Embryonic facial prominence (tissue), 1 donor: ENCODE results near the gene MCFD2.

Experiments used
- DNase-seq: peaks from one replicate; pipeline ENCODE4 v3.0.0-alpha.2; 2016; ENCODE audit errors: extremely low spot score

The MCFD2 gene

GRCh38 chr2:46873604-46874068 lies 42.0 kb downstream of the MCFD2 start:
- DNase-seq, result no peak

GRCh38 chr2:46872902-46873603 lies 42.6 kb downstream of the MCFD2 start:
- no peak for DNase-seq

- DNase-seq, result no peak
These were observed 43.6 kb downstream of the MCFD2 start for GRCh38 chr2:46871976-46872381.

GRCh38 chr2:46870051-46870839 lies 45.4 kb downstream of the MCFD2 start:
- DNase-seq, result no peak

- DNase-seq, result no peak
These were observed 46.0 kb downstream of the MCFD2 start for GRCh38 chr2:46869621-46870020.

- DNase-seq, result no peak
These were observed 48.8 kb downstream of the MCFD2 start for GRCh38 chr2:46866770-46867246.

- no peak for DNase-seq
These were observed 50.2 kb downstream of the MCFD2 start for GRCh38 chr2:46865181-46865970.

- no peak for DNase-seq
These were observed 51.7 kb downstream of the MCFD2 start for GRCh38 chr2:46863882-46864281.

- no peak for DNase-seq
These were observed 53.1 kb downstream of the MCFD2 start for GRCh38 chr2:46862514-46862913.

GRCh38 chr2:46861916-46862315 lies 53.7 kb downstream of the MCFD2 start:
- DNase-seq, result no peak

GRCh38 chr2:46859482-46859881 lies 56.1 kb downstream of the MCFD2 start:
- DNase-seq, result no peak

GRCh38 chr2:46858702-46859090 lies 56.9 kb downstream of the MCFD2 start:
- no peak for DNase-seq

- no peak for DNase-seq
These were observed 57.5 kb downstream of the MCFD2 start for GRCh38 chr2:46857871-46858701.

GRCh38 chr2:46856336-46856735 lies 59.3 kb downstream of the MCFD2 start:
- no peak for DNase-seq

GRCh38 chr2:46855805-46856204 lies 59.8 kb downstream of the MCFD2 start:
- no peak for DNase-seq

- no peak for DNase-seq
These were observed 61.3 kb downstream of the MCFD2 start for GRCh38 chr2:46854260-46854659.

GRCh38 chr2:46852598-46852997 lies 63.0 kb downstream of the MCFD2 start:
- no peak for DNase-seq

GRCh38 chr2:46852124-46852523 lies 63.5 kb downstream of the MCFD2 start:
- DNase-seq, result no peak
